ENCODE results near the gene C16orf82.

C16orf82 gene

GRCh38 chr16:27096375-27096774 is 29.6 kb downstream of the C16orf82 start:
- Histone ChIP-seq H3K27me3 (ENCODE audit: low read length) (no peaks in the 10 kb centered on the region), H3K79me2 (ENCODE audit: insufficient read depth, low read length) (no peaks in the 10 kb centered on the region), H3F3A (ENCODE audit: insufficient read depth) (no peaks in the 10 kb centered on the region), H2AFZ (ENCODE audit: low read depth, low read length, severe bottlenecking) (no peak overlapping the region), H3K9me3 (ENCODE audit: insufficient read depth, low read length) (no peaks in the 10 kb centered on the region), H3K9me2 (replicated peaks; ENCODE audit: insufficient read depth, low read length) (no peaks in the 10 kb centered on the region), H3K9ac (ENCODE audit: low read length) (no peak overlapping the region), H3K27ac (ENCODE audit: low read depth, low read length) (no peak overlapping the region), H4K20me1 (ENCODE audit: low read depth, low read length) (no peaks in the 10 kb centered on the region), H3K4me3 (ENCODE audit: insufficient read depth, low read length, poor library complexity, severe bottlenecking) (no peak overlapping the region), H3K36me3 (ENCODE audit: low read length) (no peaks in the 10 kb centered on the region), H3K4me2 (ENCODE audit: low read depth, low read length, poor library complexity, severe bottlenecking) (no peak overlapping the region)
- no peak for TF ChIP-seq EZH2phosphoT487 (conservative IDR thresholded peaks at IDR 0.05; ENCODE audit: low read length)
- TF ChIP-seq CTCF (IDR thresholded peaks at IDR 0.05; ENCODE audit: insufficient read depth, low read length, poor library complexity, severe bottlenecking), result no peak

- Histone ChIP-seq H3K9me3 (ENCODE audit: insufficient read depth, low read length) (no peaks in the 10 kb centered on the region), H3K79me2 (ENCODE audit: insufficient read depth, low read length) (no peaks in the 10 kb centered on the region), H3K4me3 (ENCODE audit: insufficient read depth, low read length, poor library complexity, severe bottlenecking) (no peak overlapping the region), H3K27ac (ENCODE audit: low read depth, low read length) (no peak overlapping the region), H2AFZ (ENCODE audit: low read depth, low read length, severe bottlenecking) (no peak overlapping the region), H3K9ac (ENCODE audit: low read length) (no peak overlapping the region), H3K4me2 (ENCODE audit: low read depth, low read length, poor library complexity, severe bottlenecking) (no peak overlapping the region), H3F3A (ENCODE audit: insufficient read depth) (no peaks in the 10 kb centered on the region), H4K20me1 (ENCODE audit: low read depth, low read length) (no peaks in the 10 kb centered on the region), H3K27me3 (ENCODE audit: low read length) (no peaks in the 10 kb centered on the region), H3K36me3 (ENCODE audit: low read length) (no peaks in the 10 kb centered on the region), H3K9me2 (replicated peaks; ENCODE audit: insufficient read depth, low read length) (no peaks in the 10 kb centered on the region)
- TF ChIP-seq EZH2phosphoT487 (conservative IDR thresholded peaks at IDR 0.05; ENCODE audit: low read length) (no peak), CTCF (IDR thresholded peaks at IDR 0.05; ENCODE audit: insufficient read depth, low read length, poor library complexity, severe bottlenecking) (no peak)
Observed at GRCh38 chr16:27097800-27098230, 31.1 kb downstream of the C16orf82 start.

DNA sequence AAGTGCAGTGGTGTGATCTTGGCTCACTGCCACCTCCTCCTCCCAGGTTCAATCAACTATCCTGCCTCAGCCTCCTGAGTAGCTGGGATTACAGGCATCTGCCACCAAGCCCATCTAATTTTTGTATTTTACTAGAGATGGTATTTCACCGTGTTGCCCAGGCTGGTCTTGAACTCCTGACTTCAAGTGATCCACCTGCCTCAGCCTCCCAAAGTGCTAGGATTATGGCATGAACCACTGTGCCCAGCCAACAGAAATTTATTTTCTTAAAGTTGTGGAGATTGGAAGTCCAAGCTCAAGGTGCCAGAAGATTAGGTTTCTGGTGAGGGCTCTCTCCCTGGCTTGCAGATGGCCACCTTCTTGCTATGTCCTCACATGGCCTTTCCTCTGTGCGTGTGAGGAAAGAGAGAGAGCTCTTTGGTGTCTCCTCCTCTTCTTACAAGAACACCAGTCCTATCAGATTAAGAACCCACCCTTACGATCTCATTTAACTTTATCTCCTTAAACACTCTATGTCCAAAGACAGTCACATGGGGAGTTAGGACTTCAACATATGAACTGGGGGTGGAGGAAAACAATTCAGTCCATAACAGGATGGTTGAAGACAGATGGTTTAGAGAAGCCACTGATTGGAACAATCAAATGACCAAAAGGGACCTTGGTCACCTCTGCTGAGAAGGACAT is 31.8 kb downstream of the C16orf82 start:
- H2AFZ ChIP-seq (ENCODE audit: low read depth, low read length, severe bottlenecking), result no peak overlapping the region
- no peak overlapping the region for H3K9ac ChIP-seq (ENCODE audit: low read length)
- no peaks in the 10 kb centered on the region for H3K36me3 ChIP-seq (ENCODE audit: low read length)
- no peaks in the 10 kb centered on the region for H3K9me2 ChIP-seq (replicated peaks; ENCODE audit: insufficient read depth, low read length)
- H3F3A ChIP-seq (ENCODE audit: insufficient read depth), result no peaks in the 10 kb centered on the region
- no peaks in the 10 kb centered on the region for H3K79me2 ChIP-seq (ENCODE audit: insufficient read depth, low read length)
- H4K20me1 ChIP-seq (ENCODE audit: low read depth, low read length), result no peaks in the 10 kb centered on the region
- no peak overlapping the region for H3K4me2 ChIP-seq (ENCODE audit: low read depth, low read length, poor library complexity, severe bottlenecking)
- H3K27me3 ChIP-seq (ENCODE audit: low read length), result no peaks in the 10 kb centered on the region
- H3K4me3 ChIP-seq (ENCODE audit: insufficient read depth, low read length, poor library complexity, severe bottlenecking), result no peak overlapping the region
- no peak overlapping the region for H3K27ac ChIP-seq (ENCODE audit: low read depth, low read length)
- no peak for TF ChIP-seq EZH2phosphoT487 (conservative IDR thresholded peaks at IDR 0.05; ENCODE audit: low read length)
- no peak for TF ChIP-seq CTCF (IDR thresholded peaks at IDR 0.05; ENCODE audit: insufficient read depth, low read length, poor library complexity, severe bottlenecking)
- no peaks in the 10 kb centered on the region for H3K9me3 ChIP-seq (ENCODE audit: insufficient read depth, low read length)
